ENCODE results near the gene TSPY1.
"Not testable (repeated sequence)": the region's sequence is repeated elsewhere in the genome, so short reads cannot be mapped to it uniquely, and the experiment has no call there.

DNA sequence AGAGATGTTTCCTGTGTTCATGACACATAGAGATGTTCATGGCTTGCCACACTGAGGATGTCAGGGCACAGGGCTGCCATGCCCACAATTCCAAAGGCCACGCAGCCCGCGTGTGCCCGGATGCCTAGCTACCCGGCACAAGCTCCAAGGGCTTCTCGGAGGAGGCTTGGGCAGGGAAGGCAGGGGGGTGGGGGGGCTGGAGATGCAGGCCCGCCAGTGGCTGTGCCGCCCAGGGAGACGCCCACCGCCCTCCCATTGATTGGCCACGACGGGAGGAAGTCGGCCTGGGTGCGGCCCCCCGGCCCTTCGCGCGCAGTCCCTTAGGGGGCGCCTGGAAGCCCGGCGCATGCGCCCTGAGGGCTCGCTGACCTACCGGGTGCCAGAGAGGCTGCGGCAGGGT lies at the start of gene TSPY1:
- not testable (repeated sequence) for TF ChIP-seq CHD1 (IDR thresholded peaks at IDR 0.05; ENCODE audit: low read depth, low read length); ETV6 (conservative IDR thresholded peaks at IDR 0.05 in 1 of 2, IDR thresholded peaks at IDR 0.05 in 1 of 2; ENCODE audit: borderline replicate concordance in 1 of 2, low read depth in 1 of 2); SP1 (IDR thresholded peaks at IDR 0.05; ENCODE audit: low read depth, low read length); EZH2 (IDR thresholded peaks at IDR 0.05; ENCODE audit: borderline replicate concordance, control insufficient read depth, low read depth, low read length); NFIC (IDR thresholded peaks at IDR 0.05; ENCODE audit: low read depth, low read length)
- TF ChIP-seq, protein P1, sequence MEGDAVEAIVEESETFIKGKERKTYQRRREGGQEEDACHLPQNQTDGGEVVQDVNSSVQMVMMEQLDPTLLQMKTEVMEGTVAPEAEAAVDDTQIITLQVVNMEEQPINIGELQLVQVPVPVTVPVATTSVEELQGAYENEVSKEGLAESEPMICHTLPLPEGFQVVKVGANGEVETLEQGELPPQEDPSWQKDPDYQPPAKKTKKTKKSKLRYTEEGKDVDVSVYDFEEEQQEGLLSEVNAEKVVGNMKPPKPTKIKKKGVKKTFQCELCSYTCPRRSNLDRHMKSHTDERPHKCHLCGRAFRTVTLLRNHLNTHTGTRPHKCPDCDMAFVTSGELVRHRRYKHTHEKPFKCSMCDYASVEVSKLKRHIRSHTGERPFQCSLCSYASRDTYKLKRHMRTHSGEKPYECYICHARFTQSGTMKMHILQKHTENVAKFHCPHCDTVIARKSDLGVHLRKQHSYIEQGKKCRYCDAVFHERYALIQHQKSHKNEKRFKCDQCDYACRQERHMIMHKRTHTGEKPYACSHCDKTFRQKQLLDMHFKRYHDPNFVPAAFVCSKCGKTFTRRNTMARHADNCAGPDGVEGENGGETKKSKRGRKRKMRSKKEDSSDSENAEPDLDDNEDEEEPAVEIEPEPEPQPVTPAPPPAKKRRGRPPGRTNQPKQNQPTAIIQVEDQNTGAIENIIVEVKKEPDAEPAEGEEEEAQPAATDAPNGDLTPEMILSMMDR (IDR thresholded peaks at IDR 0.05 in 2 of 3, conservative IDR thresholded peaks at IDR 0.05 in 1 of 3; ENCODE audit: control insufficient read depth in 2 of 3, extremely low read depth in 1 of 3, insufficient read depth in 1 of 3, low read depth in 3 of 3, low read length in 3 of 3) = not testable (repeated sequence)
- TF ChIP-seq, protein P2, sequence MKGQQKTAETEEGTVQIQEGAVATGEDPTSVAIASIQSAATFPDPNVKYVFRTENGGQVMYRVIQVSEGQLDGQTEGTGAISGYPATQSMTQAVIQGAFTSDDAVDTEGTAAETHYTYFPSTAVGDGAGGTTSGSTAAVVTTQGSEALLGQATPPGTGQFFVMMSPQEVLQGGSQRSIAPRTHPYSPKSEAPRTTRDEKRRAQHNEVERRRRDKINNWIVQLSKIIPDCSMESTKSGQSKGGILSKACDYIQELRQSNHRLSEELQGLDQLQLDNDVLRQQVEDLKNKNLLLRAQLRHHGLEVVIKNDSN (IDR thresholded peaks at IDR 0.05; ENCODE audit: borderline replicate concordance, extremely low read length, insufficient read depth, low read depth, low read length) = not testable (repeated sequence)
- TF ChIP-seq, protein P3, sequence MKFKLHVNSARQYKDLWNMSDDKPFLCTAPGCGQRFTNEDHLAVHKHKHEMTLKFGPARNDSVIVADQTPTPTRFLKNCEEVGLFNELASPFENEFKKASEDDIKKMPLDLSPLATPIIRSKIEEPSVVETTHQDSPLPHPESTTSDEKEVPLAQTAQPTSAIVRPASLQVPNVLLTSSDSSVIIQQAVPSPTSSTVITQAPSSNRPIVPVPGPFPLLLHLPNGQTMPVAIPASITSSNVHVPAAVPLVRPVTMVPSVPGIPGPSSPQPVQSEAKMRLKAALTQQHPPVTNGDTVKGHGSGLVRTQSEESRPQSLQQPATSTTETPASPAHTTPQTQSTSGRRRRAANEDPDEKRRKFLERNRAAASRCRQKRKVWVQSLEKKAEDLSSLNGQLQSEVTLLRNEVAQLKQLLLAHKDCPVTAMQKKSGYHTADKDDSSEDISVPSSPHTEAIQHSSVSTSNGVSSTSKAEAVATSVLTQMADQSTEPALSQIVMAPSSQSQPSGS (IDR thresholded peaks at IDR 0.05; ENCODE audit: low read length) = not testable (repeated sequence)
